OCI-LY7 (cell line): ENCODE measurements around the gene TINAGL1.

ENCODE experiments used
- CTCF ChIP-seq: fragments of 200-600 bp; sonication (generic); conservative IDR thresholded peaks from 2 replicates; pipeline ENCODE4 v1.5.1; 2014; ENCODE audit warnings: mild to moderate bottlenecking, antibody characterized with exemption, low read length, moderate library complexity, mixed read lengths
- EZH2phosphoT487 ChIP-seq: fragments of 200-600 bp; sonication (generic); IDR thresholded peaks from 2 replicates; pipeline ENCODE4 v1.6.1; 2018; ENCODE audit warnings: low read depth, borderline replicate concordance, mild to moderate bottlenecking, mixed run types, antibody characterized with exemption, low read length, moderate library complexity, mixed read lengths

GRCh38 chr1:31614414-31615005, 38.2 kb downstream of the TINAGL1 start:
- TF ChIP-seq CTCF: no peak
- no peak for TF ChIP-seq EZH2phosphoT487
